MM.1S (cell line): ENCODE measurements around the gene LRPPRC.

Experiments
- DNase-seq: peaks from one replicate; pipeline ENCODE4 v3.0.0-alpha.2; 2015
- H2AFZ ChIP-seq: fragments of 300-600 bp; sonication (generic); 2 replicates; pipeline ENCODE4 v1.6.0; 2016; ENCODE audit warnings: antibody characterized with exemption, low read length
- H3F3A ChIP-seq: fragments of 300-600 bp; sonication (generic); 2 replicates; pipeline ENCODE4 v1.6.1; 2016; ENCODE audit warnings: mild to moderate bottlenecking, antibody characterized with exemption, low read length, moderate library complexity, mixed read lengths; ENCODE audit not compliant: insufficient read depth
- H3K27ac ChIP-seq: fragments of 300-600 bp; sonication (generic); 2 replicates; pipeline ENCODE4 v1.5.1; 2016; ENCODE audit warnings: mild to moderate bottlenecking, low read length
- H3K27me3 ChIP-seq: fragments of 300-600 bp; sonication (generic); replicated peaks from 2 replicates; pipeline ENCODE4 v1.6.0; 2016; ENCODE audit warnings: low read length; ENCODE audit not compliant: insufficient read depth
- H3K36me3 ChIP-seq: fragments of 300-600 bp; sonication (generic); replicated peaks from 2 replicates; pipeline ENCODE4 v1.6.1; 2016; ENCODE audit warnings: mild to moderate bottlenecking, low read length, mixed read lengths; ENCODE audit not compliant: insufficient read depth
- H3K4me1 ChIP-seq: fragments of 300-600 bp; sonication (generic); 2 replicates; pipeline ENCODE4 v1.6.1; 2016; ENCODE audit warnings: low read length, mixed read lengths
- H3K4me2 ChIP-seq: fragments of 300-600 bp; sonication (generic); 2 replicates; pipeline ENCODE4 v1.6.0; 2016; ENCODE audit warnings: low read depth, low read length
- H3K4me3 ChIP-seq: fragments of 300-600 bp; sonication (generic); 2 replicates; pipeline ENCODE4 v1.5.1; 2016; ENCODE audit warnings: low read length, mixed read lengths
- H3K79me2 ChIP-seq: fragments of 300-600 bp; sonication (generic); 2 replicates; pipeline ENCODE4 v1.6.1; 2016; ENCODE audit warnings: mixed run types, low read length, mixed read lengths
- H3K9ac ChIP-seq: fragments of 300-600 bp; sonication (generic); 2 replicates; pipeline ENCODE4 v1.6.1; 2016; ENCODE audit warnings: low read length, mixed read lengths
- H3K9me2 ChIP-seq: fragments of 300-600 bp; sonication (generic); replicated peaks from 2 replicates; pipeline ENCODE4 v1.6.1; 2016; ENCODE audit warnings: mild to moderate bottlenecking, low read length, mixed read lengths; ENCODE audit not compliant: insufficient read depth
- H3K9me3 ChIP-seq: fragments of 300-600 bp; sonication (generic); replicated peaks from 2 replicates; pipeline ENCODE4 v1.6.1; 2016; ENCODE audit warnings: mild to moderate bottlenecking, low read length, mixed read lengths; ENCODE audit not compliant: insufficient read depth
- H4K20me1 ChIP-seq: fragments of 300-600 bp; sonication (generic); 2 replicates; pipeline ENCODE4 v1.6.1; 2016; ENCODE audit warnings: mild to moderate bottlenecking, low read length, moderate library complexity, mixed read lengths; ENCODE audit not compliant: insufficient read depth
- EZH2 ChIP-seq: fragments of 300-600 bp; sonication (generic); optimal IDR thresholded peaks from 2 replicates; pipeline ENCODE3; 2017; ENCODE audit warnings: low read depth, mild to moderate bottlenecking, antibody characterized with exemption, low read length, mixed read lengths
- EZH2phosphoT487 ChIP-seq: fragments of 300-600 bp; sonication (generic); IDR thresholded peaks from 2 replicates; pipeline ENCODE4 v1.6.1; 2018; ENCODE audit warnings: antibody characterized with exemption, low read length
- TF ChIP-seq, protein P1 (sequence below): fragments of 300-600 bp; sonication (generic); IDR thresholded peaks from 2 replicates; pipeline ENCODE4 v1.5.1; 2016; ENCODE audit warnings: antibody characterized with exemption, low read length, mixed read lengths

Gene LRPPRC

DNA sequence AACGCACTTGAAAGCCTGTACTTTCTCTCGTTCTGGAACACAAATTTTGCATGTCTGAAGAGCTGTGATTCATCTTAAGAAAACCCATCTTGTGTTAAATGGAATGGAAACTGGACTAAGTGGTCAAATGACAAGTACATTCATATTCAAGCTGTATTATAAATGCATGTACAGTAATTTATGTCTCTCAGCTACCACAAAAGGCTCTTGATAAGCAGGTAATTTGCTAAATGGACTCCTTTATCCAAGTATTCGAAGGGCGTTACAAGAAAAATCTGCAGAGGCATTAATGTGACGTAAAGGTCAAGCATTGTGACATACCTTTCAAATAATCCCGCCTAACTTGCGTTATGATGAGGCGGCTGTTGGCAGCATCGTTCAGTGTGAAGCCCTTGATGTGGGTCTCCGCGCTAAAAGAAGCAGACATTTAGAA is 90.4 kb downstream of the LRPPRC start:
- Histone ChIP-seq H3K79me2 (no peaks in the 10 kb centered on the region), H3K36me3 (peaks cover 9% of the 10 kb centered on the region), H2AFZ (no peak overlapping the region), H3K9me2 (no peaks in the 10 kb centered on the region), H3K9ac (no peak overlapping the region), H3F3A (no peaks in the 10 kb centered on the region), H3K27ac (no peak overlapping the region), H3K9me3 (no peaks in the 10 kb centered on the region), H3K27me3 (no peaks in the 10 kb centered on the region), H4K20me1 (no peaks in the 10 kb centered on the region), H3K4me1 (no peaks in the 10 kb centered on the region), H3K4me2 (no peak overlapping the region), H3K4me3 (no peak overlapping the region)
- no peak for DNase-seq
- TF ChIP-seq, protein P1, sequence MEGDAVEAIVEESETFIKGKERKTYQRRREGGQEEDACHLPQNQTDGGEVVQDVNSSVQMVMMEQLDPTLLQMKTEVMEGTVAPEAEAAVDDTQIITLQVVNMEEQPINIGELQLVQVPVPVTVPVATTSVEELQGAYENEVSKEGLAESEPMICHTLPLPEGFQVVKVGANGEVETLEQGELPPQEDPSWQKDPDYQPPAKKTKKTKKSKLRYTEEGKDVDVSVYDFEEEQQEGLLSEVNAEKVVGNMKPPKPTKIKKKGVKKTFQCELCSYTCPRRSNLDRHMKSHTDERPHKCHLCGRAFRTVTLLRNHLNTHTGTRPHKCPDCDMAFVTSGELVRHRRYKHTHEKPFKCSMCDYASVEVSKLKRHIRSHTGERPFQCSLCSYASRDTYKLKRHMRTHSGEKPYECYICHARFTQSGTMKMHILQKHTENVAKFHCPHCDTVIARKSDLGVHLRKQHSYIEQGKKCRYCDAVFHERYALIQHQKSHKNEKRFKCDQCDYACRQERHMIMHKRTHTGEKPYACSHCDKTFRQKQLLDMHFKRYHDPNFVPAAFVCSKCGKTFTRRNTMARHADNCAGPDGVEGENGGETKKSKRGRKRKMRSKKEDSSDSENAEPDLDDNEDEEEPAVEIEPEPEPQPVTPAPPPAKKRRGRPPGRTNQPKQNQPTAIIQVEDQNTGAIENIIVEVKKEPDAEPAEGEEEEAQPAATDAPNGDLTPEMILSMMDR: no peak
- no peak for TF ChIP-seq EZH2
- no peak for TF ChIP-seq EZH2phosphoT487

DNA sequence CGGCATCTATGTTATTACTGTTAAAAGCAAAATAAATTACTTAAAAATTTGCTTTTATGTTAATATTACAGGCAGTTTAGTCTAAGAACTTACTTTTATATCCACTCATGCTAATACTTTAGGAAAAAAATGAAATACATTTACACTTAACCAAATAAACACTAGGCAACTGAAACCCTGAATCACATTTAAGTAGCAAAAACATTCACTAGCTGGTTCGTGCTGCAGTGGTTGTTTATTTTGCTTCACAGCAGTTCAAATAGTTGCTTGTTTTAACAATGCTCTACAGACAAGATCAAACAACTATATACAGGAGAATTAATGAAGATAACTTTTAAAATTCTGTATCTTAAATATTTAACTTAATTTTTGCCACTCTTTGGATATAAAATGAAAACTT is 96.2 kb downstream of the LRPPRC start:
- H3K27me3 ChIP-seq: no peaks in the 10 kb centered on the region
- H3K79me2 ChIP-seq: no peaks in the 10 kb centered on the region
- H3K9me2 ChIP-seq: no peaks in the 10 kb centered on the region
- H2AFZ ChIP-seq: no peak overlapping the region
- H4K20me1 ChIP-seq: no peaks in the 10 kb centered on the region
- no peaks in the 10 kb centered on the region for H3F3A ChIP-seq
- H3K36me3 ChIP-seq: peaks cover 15% of the 10 kb centered on the region; the same call in 1 of the 2 replicates
- no peak overlapping the region for H3K27ac ChIP-seq
- DNase-seq: no peak
- no peaks in the 10 kb centered on the region for H3K4me1 ChIP-seq
- TF ChIP-seq, protein P1: no peak
- no peak for TF ChIP-seq EZH2
- no peak for TF ChIP-seq EZH2phosphoT487
- no peaks in the 10 kb centered on the region for H3K9me3 ChIP-seq
- no peak overlapping the region for H3K4me3 ChIP-seq
- H3K4me2 ChIP-seq: no peak overlapping the region
- H3K9ac ChIP-seq: no peak overlapping the region

DNA sequence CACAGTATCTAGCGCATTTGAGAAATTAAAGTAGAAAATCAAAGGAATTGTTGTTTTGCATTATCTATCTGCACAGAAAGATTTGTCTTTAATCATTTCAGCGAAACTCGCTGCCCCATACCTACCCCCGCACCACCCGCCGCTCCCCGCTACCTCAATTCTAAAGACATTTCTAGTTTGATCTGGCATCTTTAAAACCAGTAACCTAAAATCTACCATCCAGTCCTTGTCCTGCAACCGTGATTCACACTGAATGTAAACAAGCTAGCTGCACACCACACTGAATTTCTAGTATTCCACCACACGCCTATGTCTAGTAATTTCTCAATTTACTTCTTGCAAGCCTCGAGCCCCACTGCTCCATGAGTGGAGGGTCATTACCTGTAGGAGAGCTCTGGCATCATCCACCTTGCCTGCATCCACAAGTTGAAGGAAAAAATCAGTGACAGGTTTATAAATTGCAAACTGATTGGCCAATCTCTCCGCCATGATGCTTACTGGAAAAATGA is 96.9 kb downstream of the LRPPRC start:
- Histone ChIP-seq H3K4me3 (no peak overlapping the region), H3K79me2 (no peaks in the 10 kb centered on the region), H3K27ac (no peak overlapping the region), H3F3A (no peaks in the 10 kb centered on the region), H4K20me1 (no peaks in the 10 kb centered on the region), H3K9ac (no peak overlapping the region), H3K4me2 (no peak overlapping the region), H3K27me3 (no peaks in the 10 kb centered on the region), H3K4me1 (no peaks in the 10 kb centered on the region), H3K9me3 (no peaks in the 10 kb centered on the region), H2AFZ (no peak overlapping the region), H3K36me3 (peaks cover 15% of the 10 kb centered on the region; the same call in 1 of the 2 replicates), H3K9me2 (no peaks in the 10 kb centered on the region)
- TF ChIP-seq, protein P1: no peak
- TF ChIP-seq EZH2phosphoT487: no peak
- no peak for TF ChIP-seq EZH2
- DNase-seq: no peak
